SK-N-SH treated with all-trans-retinoic acid at 6 μM for 48 hours (cell line): ENCODE results near the gene NKAPL.

Experiments used
- ATAC-seq: fragments of 200-7000 bp; cut with Tn5 transposase; 3 replicates; pipeline ENCODE4 v1.9.1; 2020; ENCODE audit warnings: mild to moderate bottlenecking, moderate library complexity
- ARNTL ChIP-seq: fragments of 450-650 bp; formaldehyde crosslinking; IDR thresholded peaks from 2 replicates; pipeline ENCODE4 v1.5.0; 2020; ENCODE audit warnings: low read depth, mild to moderate bottlenecking, moderate library complexity, borderline replicate concordance
- BACH2 ChIP-seq: fragments of 250-450 bp; sonication (Bioruptor Pico); IDR thresholded peaks from 2 replicates; pipeline ENCODE4 v1.9.0; 2021; ENCODE audit warnings: mild to moderate bottlenecking, borderline replicate concordance
- CSDC2 ChIP-seq: fragments of 250-450 bp; sonication (Bioruptor Pico); IDR thresholded peaks from 2 replicates; pipeline ENCODE4 v1.5.0; 2020; ENCODE audit warnings: mild to moderate bottlenecking, moderate library complexity
- CSRNP3 ChIP-seq: fragments of 250-450 bp; sonication (Bioruptor Pico); IDR thresholded peaks from 2 replicates; pipeline ENCODE4 v1.5.1; 2021; ENCODE audit warnings: mild to moderate bottlenecking, moderate library complexity
- ESRRG ChIP-seq: fragments of 250-450 bp; sonication (Bioruptor Pico); IDR thresholded peaks from 2 replicates; pipeline ENCODE4 v1.6.1; 2021; ENCODE audit warnings: mild to moderate bottlenecking
- GLIS3 ChIP-seq: fragments of 250-450 bp; sonication (Bioruptor Pico); IDR thresholded peaks from 2 replicates; pipeline ENCODE4 v1.5.0; 2020; ENCODE audit warnings: mild to moderate bottlenecking, moderate library complexity
- ISL1 ChIP-seq: fragments of 250-450 bp; sonication (Bioruptor Pico); IDR thresholded peaks from 2 replicates; pipeline ENCODE4 v2.1.2; 2022; ENCODE audit warnings: mild to moderate bottlenecking, moderate library complexity
- OSR1 ChIP-seq: fragments of 250-450 bp; sonication (Bioruptor Pico); IDR thresholded peaks from 2 replicates; pipeline ENCODE4 v1.8.0; 2022; ENCODE audit warnings: moderate library complexity, mild to moderate bottlenecking, inconsistent platforms
- PATZ1 ChIP-seq: fragments of 250-450 bp; sonication (Bioruptor Pico); IDR thresholded peaks from 2 replicates; pipeline ENCODE4 v1.8.0; 2020; ENCODE audit warnings: mild to moderate bottlenecking, moderate library complexity, borderline replicate concordance
- POU6F1 ChIP-seq: fragments of 250-450 bp; sonication (Bioruptor Pico); IDR thresholded peaks from 2 replicates; pipeline ENCODE4 v1.8.0; 2021; ENCODE audit warnings: low read depth, mild to moderate bottlenecking, moderate library complexity, borderline replicate concordance
- PPARA ChIP-seq: fragments of 250-450 bp; sonication (Bioruptor Pico); IDR thresholded peaks from 2 replicates; pipeline ENCODE4 v1.5.0; 2020; ENCODE audit warnings: mild to moderate bottlenecking, borderline replicate concordance
- RARB ChIP-seq: fragments of 250-450 bp; sonication (Bioruptor Pico); IDR thresholded peaks from 2 replicates; pipeline ENCODE4 v1.8.0; 2021; ENCODE audit warnings: mild to moderate bottlenecking, moderate library complexity
- SNAI2 ChIP-seq: fragments of 250-450 bp; sonication (Bioruptor Pico); IDR thresholded peaks from 2 replicates; pipeline ENCODE4 v1.5.0; 2020; ENCODE audit warnings: mild to moderate bottlenecking, moderate library complexity
- TCF4 ChIP-seq: fragments of 250-450 bp; sonication (Bioruptor Pico); IDR thresholded peaks from 2 replicates; pipeline ENCODE4 v1.8.0; 2021; ENCODE audit warnings: mild to moderate bottlenecking, moderate library complexity, borderline replicate concordance
- TOX ChIP-seq: fragments of 250-450 bp; sonication (Bioruptor Pico); IDR thresholded peaks from 2 replicates; pipeline ENCODE4 v1.8.0; 2021; ENCODE audit warnings: mild to moderate bottlenecking, moderate library complexity, borderline replicate concordance
- ZC3H10 ChIP-seq: fragments of 250-450 bp; sonication (Bioruptor Pico); IDR thresholded peaks from 2 replicates; pipeline ENCODE4 v1.5.1; 2021; ENCODE audit warnings: mild to moderate bottlenecking, moderate library complexity
- ZFP3 ChIP-seq: fragments of 250-450 bp; sonication (Bioruptor Pico); IDR thresholded peaks from 2 replicates; pipeline ENCODE4 v1.5.0; 2020; ENCODE audit warnings: mild to moderate bottlenecking, moderate library complexity
- ZFP30 ChIP-seq: fragments of 450-650 bp; formaldehyde crosslinking; IDR thresholded peaks from 2 replicates; pipeline ENCODE4 v1.5.0; 2022; ENCODE audit warnings: mild to moderate bottlenecking, moderate library complexity
- ZNF565 ChIP-seq: fragments of 450-650 bp; formaldehyde crosslinking; conservative IDR thresholded peaks from 2 replicates; pipeline ENCODE4 v1.5.0; 2020; ENCODE audit warnings: low read depth, mild to moderate bottlenecking, moderate library complexity
- ZNF70 ChIP-seq: fragments of 450-650 bp; formaldehyde crosslinking; IDR thresholded peaks from 2 replicates; pipeline ENCODE4 v1.5.0; 2020; ENCODE audit warnings: mild to moderate bottlenecking, moderate library complexity
- ZNF8 ChIP-seq: fragments of 450-650 bp; formaldehyde crosslinking; IDR thresholded peaks from 2 replicates; pipeline ENCODE4 v1.5.0; 2020; ENCODE audit warnings: mild to moderate bottlenecking, moderate library complexity

Gene NKAPL

GRCh38 chr6:28252009-28252975 lies 6.8 kb upstream of the NKAPL start, which contains the start of gene ZKSCAN4:
Gene ZKSCAN4 (minus strand): TSS chr6:28252269. CDS start chr6:28251980, 289 bp downstream.
- ATAC-seq: peak; percentile 98
- TF ChIP-seq TOX (CRISPR knock-in tag): no peak
- no peak for TF ChIP-seq PATZ1 (CRISPR knock-in tag)
- no peak for TF ChIP-seq RARB (CRISPR knock-in tag)
- TF ChIP-seq ZFP30 (CRISPR knock-in tag): no peak

- TF ChIP-seq CSRNP3 (CRISPR knock-in tag) (no peak), PPARA (CRISPR knock-in tag) (no peak), BACH2 (CRISPR knock-in tag) (no peak), PATZ1 (CRISPR knock-in tag) (no peak), GLIS3 (no peak), RARB (CRISPR knock-in tag) (no peak), ESRRG (CRISPR knock-in tag) (no peak), ARNTL (CRISPR knock-in tag) (no peak), ZC3H10 (no peak), ISL1 (CRISPR knock-in tag) (no peak), ZNF8 (CRISPR knock-in tag) (no peak), ZFP30 (CRISPR knock-in tag) (no peak)
- TF ChIP-seq, all 23 proteins: peak for 0
- ATAC-seq: no peak
These were observed 5.0 kb upstream of the NKAPL start for GRCh38 chr6:28254121-28254519.

- ATAC-seq: no peak
- TF ChIP-seq PATZ1 (CRISPR knock-in tag) (no peak), ARNTL (CRISPR knock-in tag) (no peak), RARB (CRISPR knock-in tag) (no peak), TOX (CRISPR knock-in tag) (no peak), PPARA (CRISPR knock-in tag) (no peak), POU6F1 (CRISPR knock-in tag) (no peak)
These were observed 2.1 kb upstream of the NKAPL start for GRCh38 chr6:28257042-28257441.

GRCh38 chr6:28263922-28264321 lies 4.8 kb downstream of the NKAPL start:
- ATAC-seq: no peak
- TF ChIP-seq SNAI2 (CRISPR knock-in tag) (no peak), ISL1 (CRISPR knock-in tag) (no peak), OSR1 (CRISPR knock-in tag) (no peak), RARB (CRISPR knock-in tag) (no peak), ZFP3 (CRISPR knock-in tag) (no peak), BACH2 (CRISPR knock-in tag) (no peak), ZNF8 (CRISPR knock-in tag) (no peak), ARNTL (CRISPR knock-in tag) (no peak), PPARA (CRISPR knock-in tag) (no peak), CSDC2 (CRISPR knock-in tag) (no peak), CSRNP3 (CRISPR knock-in tag) (no peak), ZNF565 (CRISPR knock-in tag) (no peak), POU6F1 (CRISPR knock-in tag) (no peak), TOX (CRISPR knock-in tag) (no peak), ZC3H10 (no peak), TCF4 (CRISPR knock-in tag) (no peak), ZNF70 (CRISPR knock-in tag) (no peak)
